Right atrium auricular region (tissue), 2 donors: Measurements from ENCODE around the gene HMGXB3. TPM values are rescaled to one million over a fixed set of nuclear protein-coding genes. Genes with fewer than 3 reads are reported as not detected.
A peak's percentile ranks its signal among the peaks of the same experiment; 100 is the strongest.

Source experiments
- DNase-seq: peaks from one replicate; pipeline ENCODE4 v3.0.0-alpha.2; 2019; ENCODE audit warnings: low spot score
- H3K27ac ChIP-seq, 2 donors: fragments of 200-600 bp; sonication (generic); 1 replicate in 1 of 2; 2 replicates in 1 of 2; pipeline ENCODE4 v1.5.1; 2016 to 2019
- H3K27me3 ChIP-seq, 2 donors: fragments of 200-600 bp; sonication (generic); one replicate each; pipeline versions ENCODE4 v1.5.1 to v1.6.0; 2017 to 2019
- H3K36me3 ChIP-seq: fragments of 200-600 bp; sonication (generic); one replicate; pipeline ENCODE4 v1.5.1; 2016
- H3K4me1 ChIP-seq, 2 donors: fragments of 200-600 bp; sonication (generic); one replicate each; pipeline versions ENCODE4 v1.5.1 to v1.6.0; 2017 to 2019
- H3K4me3 ChIP-seq, 2 donors: fragments of 200-600 bp; sonication (generic); 1 replicate in 1 of 2; 2 replicates in 1 of 2; pipeline ENCODE4 v1.5.1; 2017 to 2019; ENCODE audit warnings: mild to moderate bottlenecking in 1 of 2, moderate library complexity in 1 of 2
- H3K9me3 ChIP-seq, 2 donors: fragments of 200-600 bp; sonication (generic); one replicate each; pipeline ENCODE4 v1.5.1; 2019
- CTCF ChIP-seq, 2 donors: fragments of 200-600 bp; sonication (generic); IDR thresholded peaks; one replicate each; pipeline ENCODE4 v1.5.1; 2019; ENCODE audit warnings: antibody characterized with exemption in 2 of 2
- total RNA-seq, 2 donors: library from RNA; depleted of rRNA; stranded (reverse); fragments of >200 nt; gene quantifications; one replicate each; pipeline ENCODE4 v1.1.0, GENCODE V29; 2016

HMGXB3 gene
- total RNA-seq, 2 donors from 2014 or later: 18.4 to 21.1 TPM

- TF ChIP-seq CTCF (IDR thresholded peaks at IDR 0.05): no peak
- peak overlapping the region; percentile 19 to 29 for H3K27ac ChIP-seq
- no peaks in the 10 kb centered on the region for H3K27me3 ChIP-seq
- H3K4me3 ChIP-seq: no peak overlapping the region
- no peak for DNase-seq
- no peaks in the 10 kb centered on the region for H3K36me3 ChIP-seq
- H3K4me1 ChIP-seq: peaks cover 0 to 5% of the 10 kb centered on the region in 2 donors
- no peaks in the 10 kb centered on the region for H3K9me3 ChIP-seq
Observed at GRCh38 chr5:150065346-150065745, 64.8 kb downstream of the HMGXB3 start.

- Histone ChIP-seq H3K27ac (peak overlapping the region; percentile 19 to 29), H3K27me3 (no peaks in the 10 kb centered on the region), H3K4me3 (no peak overlapping the region), H3K4me1 (peaks cover 0 to 5% of the 10 kb centered on the region in 2 donors), H3K36me3 (no peaks in the 10 kb centered on the region), H3K9me3 (no peaks in the 10 kb centered on the region)
- DNase-seq: no peak
- no peak for TF ChIP-seq CTCF (IDR thresholded peaks at IDR 0.05)
Observed at GRCh38 chr5:150065886-150066285, 65.3 kb downstream of the HMGXB3 start.

GRCh38 chr5:150066436-150066835, 65.9 kb downstream of the HMGXB3 start:
- peak overlapping the region in 1 of 2 donors; percentile 19 for H3K27ac ChIP-seq
- no peaks in the 10 kb centered on the region for H3K36me3 ChIP-seq
- H3K27me3 ChIP-seq: no peaks in the 10 kb centered on the region
- H3K4me3 ChIP-seq: no peak overlapping the region
- DNase-seq: no peak
- H3K4me1 ChIP-seq: peaks cover 0 to 5% of the 10 kb centered on the region in 2 donors
- no peaks in the 10 kb centered on the region for H3K9me3 ChIP-seq
- TF ChIP-seq CTCF (IDR thresholded peaks at IDR 0.05): no peak

- Histone ChIP-seq H3K36me3 (no peaks in the 10 kb centered on the region), H3K4me1 (peaks cover 0 to 5% of the 10 kb centered on the region in 2 donors)
- no peak for DNase-seq
Observed at GRCh38 chr5:150066901-150067396, 66.4 kb downstream of the HMGXB3 start.

GRCh38 chr5:150067405-150067960, 66.9 kb downstream of the HMGXB3 start:
- no peak for DNase-seq
- Histone ChIP-seq H3K9me3 (no peaks in the 10 kb centered on the region), H3K36me3 (no peaks in the 10 kb centered on the region), H3K4me3 (no peak overlapping the region), H3K27me3 (no peaks in the 10 kb centered on the region), H3K4me1 (peaks cover 0 to 5% of the 10 kb centered on the region in 2 donors), H3K27ac (no peak overlapping the region)
- no peak for TF ChIP-seq CTCF (IDR thresholded peaks at IDR 0.05)

More at GRCh38 chr5:150066901-150067396, 66.4 kb downstream of the HMGXB3 start:
- peak overlapping the region in 1 of 2 donors; percentile 19 for H3K27ac ChIP-seq
- no peak for TF ChIP-seq CTCF (IDR thresholded peaks at IDR 0.05)
- H3K4me3 ChIP-seq: no peak overlapping the region
- no peaks in the 10 kb centered on the region for H3K27me3 ChIP-seq
- H3K9me3 ChIP-seq: no peaks in the 10 kb centered on the region

- no peak overlapping the region for H3K4me3 ChIP-seq
- peaks cover 0 to 5% of the 10 kb centered on the region in 2 donors for H3K4me1 ChIP-seq
- H3K27me3 ChIP-seq: no peaks in the 10 kb centered on the region
- TF ChIP-seq CTCF (IDR thresholded peaks at IDR 0.05): no peak
- no peaks in the 10 kb centered on the region for H3K36me3 ChIP-seq
- H3K9me3 ChIP-seq: no peaks in the 10 kb centered on the region
- H3K27ac ChIP-seq: no peak overlapping the region
- no peak for DNase-seq
Observed at GRCh38 chr5:150068071-150068470, 67.5 kb downstream of the HMGXB3 start.
